Heart right ventricle (tissue), 16 donors: ENCODE results near the gene CCR5AS.

ENCODE experiments used
- ATAC-seq, 8 donors: fragments of 200-7000 bp; cut with Tn5 transposase; one replicate each; pipeline ENCODE4 v1.9.1; 2020; ENCODE audit warnings: mild to moderate bottlenecking in 8 of 8, moderate library complexity in 8 of 8, moderate number of reproducible peaks in 1 of 8
- DNase-seq, 2 donors: peaks; one replicate each; pipeline ENCODE4 v3.0.0-alpha.2; 2020
- H3K27ac ChIP-seq, 10 donors: fragments of 200-600 bp; sonication (generic) in 2 of 10; one replicate each; pipeline versions ENCODE4 v1.5.0 to v1.8.0; 2020 to 2022; ENCODE audit warnings: mild to moderate bottlenecking in 3 of 10
- H3K27me3 ChIP-seq, 7 donors: fragments of 200-600 bp; one replicate each; pipeline ENCODE4 v1.8.0; 2021 to 2022; ENCODE audit warnings: mild to moderate bottlenecking in 2 of 7
- H3K36me3 ChIP-seq, 9 donors: fragments of 200-600 bp; sonication (generic) in 1 of 9; one replicate each; pipeline versions ENCODE4 v1.5.0 to v1.8.0; 2020 to 2022; ENCODE audit warnings: mild to moderate bottlenecking in 2 of 9
- H3K4me1 ChIP-seq, 9 donors: fragments of 200-600 bp; sonication (generic) in 1 of 9; one replicate each; pipeline versions ENCODE4 v1.5.0 to v1.8.0; 2020 to 2022; ENCODE audit warnings: mild to moderate bottlenecking in 4 of 9
- H3K4me3 ChIP-seq, 10 donors: fragments of 200-600 bp; sonication (generic) in 2 of 10; one replicate each; pipeline versions ENCODE4 v1.5.0 to v1.8.0; 2020 to 2022; ENCODE audit warnings: mild to moderate bottlenecking in 7 of 10, moderate library complexity in 2 of 10
- H3K9me3 ChIP-seq, 11 donors: fragments of 200-600 bp in 10 of 11; sonication (generic) in 2 of 11; one replicate each; pipeline versions ENCODE4 v1.5.0 to v1.8.0; 2013 to 2022; ENCODE audit warnings: mild to moderate bottlenecking in 2 of 11, control low read depth in 1 of 11, moderate library complexity in 1 of 11
- WGBS, 2 donors: extraction: QIAGEN DNeasy Blood & Tissue Kit; methylation state at CpG; one replicate each; pipeline ENCODE4 v1.1.7; 2013; ENCODE audit warnings: inconsistent platforms in 1 of 2; 5-methylcytosine and 5-hydroxymethylcytosine counted together
- intact Hi-C, 10 donors: fragments of 100-400 bp; cut with DNase I; formaldehyde crosslinking; loops; one replicate each; pipeline versions ENCODE4 v1.11.1 to v1.14.2; 2022
- TF ChIP-seq, protein P1 (sequence below), 9 donors: fragments of 200-600 bp; sonication (generic) in 2 of 9; IDR thresholded peaks; one replicate each; pipeline versions ENCODE4 v1.5.0 to v1.8.0; 2021 to 2022; ENCODE audit warnings: antibody characterized with exemption in 9 of 9, mild to moderate bottlenecking in 5 of 9, moderate library complexity in 1 of 9
- donor health status: Arrhythmogenic right ventricular cardiomyopathy.
- donor health status: ischemic (EF 13 %, LVEDD 7.1; RV severe dilation, severe dysfunction).
- donor health status: healthy with polysubstance abuse.
- donor health status: DM: no; HTN: yes; CAD: no.
- donor health status: DM: no; HTN: no; CAD: no.
- donor health status: ischemic (EF 25% LVEDD 6.9; RV normal size, moderate dysfunction).
- donor health status: ischemic (EF 25% LVEDD 5.7; RV mildly dilated, moderate dysfunction).
- donor health status: healthy.
- donor health status: DM: yes; HTN: yes; CAD: no.
- donor health status: Ischemic cardiomyopathy.
- donor health status: ischemic (EF 35%, LVEDD 5.7; RV mildly dilated, moderate dysfunction).
- donor health status: nonischemic (EF 11% LVEDD 7.7; RV severe dilation, severe dysfunction).
- donor health status: DM: yes; HTN: yes; CAD: no.
- donor health status: PGD.
- donor health status: ischemic (EF 29% LVEDD 5.4; RV normal size, mild dysfunction).
- donor health status: nonischemic (EF 23%, LVEDD 6.1; RV moderate dilation, normal function).

Gene CCR5AS

DNA sequence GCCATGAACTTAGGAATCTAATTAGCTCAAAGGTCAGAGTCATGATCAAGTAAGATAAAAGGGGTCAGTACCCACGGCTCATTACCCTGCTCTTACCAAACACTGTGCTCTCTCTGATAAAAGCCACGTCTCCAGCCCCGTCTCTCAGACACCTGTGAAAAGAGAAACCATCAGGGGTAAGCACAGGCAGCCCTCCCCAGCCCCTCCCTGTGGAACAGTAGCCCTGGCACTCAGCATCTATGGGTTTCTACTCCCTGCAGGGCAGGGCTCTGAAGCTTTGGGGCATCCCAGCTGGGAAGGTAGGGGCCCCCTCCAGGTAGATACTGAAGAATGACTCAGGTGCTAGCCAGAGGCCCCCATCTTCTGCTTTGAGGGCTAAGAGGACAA lies 47.3 kb upstream of the CCR5AS start:
- ATAC-seq = no peak
- intact Hi-C loops = no loop called here

GRCh38 chr3:46453526-46454208 lies 46.8 kb upstream of the CCR5AS start:
- DNase-seq (no peak), ATAC-seq (no peak)
- Histone ChIP-seq H3K4me3 (no peak overlapping the region), H3K27me3 (peaks cover 0 to 8% (median 0%) of the 10 kb centered on the region in 7 donors), H3K27ac (no peak overlapping the region), H3K36me3 (peaks cover 0 to 48% (median 0%) of the 10 kb centered on the region in 9 donors), H3K4me1 (peaks cover 0 to 8% (median 0%) of the 10 kb centered on the region in 9 donors), H3K9me3 (no peaks in the 10 kb centered on the region)
- TF ChIP-seq, protein P1, sequence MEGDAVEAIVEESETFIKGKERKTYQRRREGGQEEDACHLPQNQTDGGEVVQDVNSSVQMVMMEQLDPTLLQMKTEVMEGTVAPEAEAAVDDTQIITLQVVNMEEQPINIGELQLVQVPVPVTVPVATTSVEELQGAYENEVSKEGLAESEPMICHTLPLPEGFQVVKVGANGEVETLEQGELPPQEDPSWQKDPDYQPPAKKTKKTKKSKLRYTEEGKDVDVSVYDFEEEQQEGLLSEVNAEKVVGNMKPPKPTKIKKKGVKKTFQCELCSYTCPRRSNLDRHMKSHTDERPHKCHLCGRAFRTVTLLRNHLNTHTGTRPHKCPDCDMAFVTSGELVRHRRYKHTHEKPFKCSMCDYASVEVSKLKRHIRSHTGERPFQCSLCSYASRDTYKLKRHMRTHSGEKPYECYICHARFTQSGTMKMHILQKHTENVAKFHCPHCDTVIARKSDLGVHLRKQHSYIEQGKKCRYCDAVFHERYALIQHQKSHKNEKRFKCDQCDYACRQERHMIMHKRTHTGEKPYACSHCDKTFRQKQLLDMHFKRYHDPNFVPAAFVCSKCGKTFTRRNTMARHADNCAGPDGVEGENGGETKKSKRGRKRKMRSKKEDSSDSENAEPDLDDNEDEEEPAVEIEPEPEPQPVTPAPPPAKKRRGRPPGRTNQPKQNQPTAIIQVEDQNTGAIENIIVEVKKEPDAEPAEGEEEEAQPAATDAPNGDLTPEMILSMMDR (IDR thresholded peaks at IDR 0.05) = no peak
- 76 to 93% methylated on average over 6 to 7 of the region's 7 CpGs for WGBS, 2 donors
- intact Hi-C loops = no loop called here

More for the DNA sequence above, 47.3 kb upstream of the CCR5AS start:
- Histone ChIP-seq H3K4me1 (peaks cover 0 to 8% (median 0%) of the 10 kb centered on the region in 9 donors), H3K4me3 (no peak overlapping the region), H3K27me3 (peaks cover 0 to 8% (median 0%) of the 10 kb centered on the region in 7 donors), H3K36me3 (peaks cover 0 to 43% (median 0%) of the 10 kb centered on the region in 9 donors), H3K9me3 (no peaks in the 10 kb centered on the region), H3K27ac (no peak overlapping the region)
- WGBS, 2 donors = 68 to 75% methylated on average over 3 of the region's 3 CpGs
- DNase-seq = no peak
- TF ChIP-seq, protein P1 (IDR thresholded peaks at IDR 0.05) = no peak

- no peak overlapping the region for H3K27ac ChIP-seq
- intact Hi-C loops = loop anchor here in 1 of 10 donors (10.0 kb wide), 1 partner anchor 175 kb away; no protein-coding TSS in a partner anchor
- peaks cover 0 to 8% (median 0%) of the 10 kb centered on the region in 7 donors for H3K27me3 ChIP-seq
- no peak overlapping the region for H3K4me3 ChIP-seq
- H3K4me1 ChIP-seq = peaks cover 0 to 8% (median 3%) of the 10 kb centered on the region in 9 donors
- DNase-seq = no peak
- H3K36me3 ChIP-seq = peaks cover 0 to 70% (median 0%) of the 10 kb centered on the region in 9 donors
- peak in 5 of 8 donors; percentile 25 to 52 (median 42) for ATAC-seq
- 64 to 68% methylated on average over 14 of the region's 14 CpGs for WGBS, 2 donors
- no peaks in the 10 kb centered on the region for H3K9me3 ChIP-seq
- TF ChIP-seq, protein P1 (IDR thresholded peaks at IDR 0.05) = peak; percentile 12 to 70 (median 57)
These were observed 43.1 kb upstream of the CCR5AS start for GRCh38 chr3:46449755-46450552.

DNA sequence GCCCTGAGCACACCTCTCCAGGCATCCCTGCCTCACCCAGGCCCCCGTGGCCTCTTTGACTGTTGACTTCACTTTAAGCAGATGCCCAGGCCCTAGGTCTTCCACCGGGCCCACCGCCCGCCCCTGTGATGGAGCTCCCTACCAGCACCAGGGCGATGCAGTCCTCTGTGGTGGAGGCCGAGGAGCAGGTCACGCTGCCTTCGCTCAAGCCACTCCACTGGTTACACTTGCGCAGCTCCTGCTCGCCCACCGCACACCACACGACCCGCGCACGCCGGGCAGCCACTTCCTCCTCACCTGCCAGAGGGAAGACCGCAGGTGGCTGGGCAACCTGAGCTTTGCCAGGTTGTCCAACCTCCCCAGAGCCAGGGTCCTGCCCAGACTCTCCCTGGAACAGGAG lies 41.9 kb upstream of the CCR5AS start:
- peaks cover 0 to 8% (median 3%) of the 10 kb centered on the region in 9 donors for H3K4me1 ChIP-seq
- peaks cover 0 to 72% (median 0%) of the 10 kb centered on the region in 9 donors for H3K36me3 ChIP-seq
- H3K4me3 ChIP-seq = no peak overlapping the region
- 92 to 96% methylated on average over 17 of the region's 17 CpGs for WGBS, 2 donors
- intact Hi-C loops = loop anchor here in 1 of 10 donors (10.0 kb wide), 1 partner anchor 174 kb away; no protein-coding TSS in a partner anchor
- ATAC-seq = no peak
- H3K27me3 ChIP-seq = peaks cover 0 to 8% (median 0%) of the 10 kb centered on the region in 7 donors
- TF ChIP-seq, protein P1 (IDR thresholded peaks at IDR 0.05) = no peak
- no peak overlapping the region for H3K27ac ChIP-seq
- no peaks in the 10 kb centered on the region for H3K9me3 ChIP-seq
- DNase-seq = no peak
